Hematopoietic multipotent progenitor cell treated with erythropoietin and hydrocortisone succinate and interleukin-3 and kit ligand, for 6 days (in vitro differentiated cells): ENCODE results near the gene NGEF.

ENCODE experiments used
- DNase-seq: peaks from one replicate; pipeline ENCODE4 v3.0.0-alpha.2; 2015

The NGEF gene

DNA sequence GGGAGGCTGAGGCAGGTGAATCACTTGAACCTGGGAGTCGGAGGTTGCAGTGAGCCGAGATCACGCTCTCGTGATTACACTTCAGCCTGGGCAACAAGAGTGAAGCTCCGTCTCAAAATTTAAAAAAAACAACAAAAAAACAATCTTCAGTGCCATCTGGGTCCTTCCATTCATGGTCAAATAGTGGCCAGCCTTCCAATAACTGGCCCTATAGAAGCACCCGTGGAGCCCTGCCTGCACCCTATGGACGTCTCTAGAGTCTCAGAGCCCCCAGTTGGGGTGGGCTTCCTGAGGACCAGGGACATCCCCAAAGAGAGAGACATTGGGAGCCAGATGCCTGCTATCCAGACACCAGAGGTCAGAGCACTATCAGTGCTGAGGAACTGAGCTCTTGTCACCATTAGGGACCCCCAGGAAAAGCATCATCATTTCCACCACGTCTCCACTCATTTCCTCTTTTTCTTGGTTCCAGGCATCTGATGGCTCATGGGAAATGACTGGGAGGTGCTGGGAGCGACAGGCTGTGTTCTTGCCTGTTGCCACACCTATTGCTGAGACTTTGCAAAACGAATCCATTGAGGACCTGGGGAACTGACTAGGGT, 28.8 kb upstream of the NGEF start:
- no peak for DNase-seq

DNA sequence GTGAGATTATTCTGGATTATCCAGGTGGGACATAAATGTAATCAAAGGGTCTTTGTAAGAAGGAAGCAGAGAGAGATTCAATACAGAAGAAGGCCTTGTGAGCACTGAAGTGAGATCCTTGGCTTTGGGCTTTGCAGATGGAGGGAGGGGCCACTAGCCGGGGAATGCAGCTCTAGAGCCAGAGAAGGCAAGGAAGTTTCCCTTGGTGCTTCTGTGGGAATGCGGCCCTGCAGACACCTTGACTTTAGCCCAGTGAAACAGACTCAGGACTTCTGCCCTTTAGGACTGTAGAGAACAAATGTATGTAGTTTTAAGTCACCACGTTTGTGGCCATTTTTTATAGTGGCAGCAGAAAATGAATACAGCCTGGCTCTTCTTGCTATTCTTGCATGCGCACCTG, 27.5 kb upstream of the NGEF start:
- no peak for DNase-seq

- no peak for DNase-seq
Measured at GRCh38 chr2:233039846-233040530, 26.9 kb upstream of the NGEF start.

DNA sequence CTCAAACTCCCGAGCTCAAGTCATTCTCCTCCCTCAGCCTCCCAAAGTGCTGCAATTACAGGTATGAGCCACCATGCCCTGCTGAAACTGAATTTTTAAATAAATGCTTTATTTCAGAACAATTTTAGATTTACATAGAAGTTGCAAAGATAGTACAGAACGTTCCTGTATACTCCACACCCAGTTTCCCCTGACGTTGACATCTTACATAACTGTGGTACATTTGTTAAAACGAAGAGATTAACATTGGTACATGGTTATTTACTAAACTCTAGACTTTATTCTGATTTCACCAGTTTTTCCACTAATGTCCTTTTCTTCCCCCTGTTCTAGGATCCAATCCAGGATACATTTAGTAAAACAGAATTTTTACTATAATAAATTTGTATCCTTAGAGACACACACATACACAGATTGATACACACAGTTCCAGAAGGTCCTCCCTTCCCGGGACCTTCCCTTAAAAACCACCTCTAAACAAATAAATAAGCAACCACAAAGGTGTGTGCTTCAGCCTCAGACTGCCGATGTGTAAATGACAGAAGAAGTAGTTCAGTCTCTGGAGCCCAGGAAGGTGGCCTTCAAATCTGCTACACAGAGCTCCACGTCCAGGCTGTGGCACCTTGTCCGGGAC, 26.3 kb upstream of the NGEF start:
- DNase-seq, result no peak

DNA sequence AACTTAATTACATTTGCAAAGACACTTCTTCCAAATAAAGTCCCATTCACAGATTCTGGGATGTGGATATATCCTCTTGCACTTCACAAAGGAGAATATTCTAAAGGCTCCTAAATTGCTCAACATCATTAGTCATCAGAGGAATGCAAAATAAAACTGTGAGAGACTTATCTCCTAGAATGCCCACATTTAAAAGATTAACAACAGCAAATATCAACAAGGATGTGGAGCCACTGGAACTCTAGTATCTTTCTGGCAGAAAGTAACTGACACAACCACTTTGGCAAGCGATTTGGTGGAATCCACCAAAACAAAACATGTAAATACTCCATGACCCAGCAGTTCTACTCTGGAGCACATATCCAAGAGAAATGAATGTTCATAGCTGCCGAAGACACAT, 24.0 kb upstream of the NGEF start:
- DNase-seq, result no peak

DNA sequence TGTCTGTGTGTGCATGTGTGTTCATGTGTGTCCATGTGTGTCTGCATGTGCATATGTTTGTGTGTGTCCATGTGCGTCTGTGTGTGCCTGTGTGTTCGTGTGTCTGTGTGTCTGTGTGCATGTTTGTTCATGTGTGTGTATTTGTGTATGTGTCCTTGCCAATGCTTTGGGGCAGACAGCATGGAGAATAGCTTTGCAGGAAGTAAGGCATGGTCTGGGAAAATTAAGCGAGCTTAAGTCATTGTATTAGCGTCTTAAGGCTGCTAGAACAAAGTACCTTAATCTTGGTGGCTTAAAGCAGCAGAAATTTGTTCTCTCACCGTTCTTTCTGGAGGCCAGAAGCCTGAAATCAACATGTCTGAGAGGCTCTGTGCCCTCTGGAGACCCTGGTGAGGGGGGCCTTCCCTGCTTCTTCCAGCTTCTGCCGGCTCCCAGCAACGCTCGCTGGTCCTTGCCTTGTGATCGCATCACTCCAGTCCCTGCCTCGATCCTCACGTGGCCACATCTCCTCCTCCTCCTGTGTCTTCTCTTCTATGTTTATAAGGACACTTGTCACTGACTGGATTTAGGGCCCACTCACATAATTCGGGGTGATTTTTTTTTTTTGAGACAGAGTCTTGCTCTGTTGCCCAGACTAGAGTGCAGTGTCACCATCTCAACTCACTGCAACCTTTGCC, 23.2 kb upstream of the NGEF start:
- DNase-seq, result no peak

GRCh38 chr2:233035426-233036161, 22.5 kb upstream of the NGEF start:
- no peak for DNase-seq

DNA sequence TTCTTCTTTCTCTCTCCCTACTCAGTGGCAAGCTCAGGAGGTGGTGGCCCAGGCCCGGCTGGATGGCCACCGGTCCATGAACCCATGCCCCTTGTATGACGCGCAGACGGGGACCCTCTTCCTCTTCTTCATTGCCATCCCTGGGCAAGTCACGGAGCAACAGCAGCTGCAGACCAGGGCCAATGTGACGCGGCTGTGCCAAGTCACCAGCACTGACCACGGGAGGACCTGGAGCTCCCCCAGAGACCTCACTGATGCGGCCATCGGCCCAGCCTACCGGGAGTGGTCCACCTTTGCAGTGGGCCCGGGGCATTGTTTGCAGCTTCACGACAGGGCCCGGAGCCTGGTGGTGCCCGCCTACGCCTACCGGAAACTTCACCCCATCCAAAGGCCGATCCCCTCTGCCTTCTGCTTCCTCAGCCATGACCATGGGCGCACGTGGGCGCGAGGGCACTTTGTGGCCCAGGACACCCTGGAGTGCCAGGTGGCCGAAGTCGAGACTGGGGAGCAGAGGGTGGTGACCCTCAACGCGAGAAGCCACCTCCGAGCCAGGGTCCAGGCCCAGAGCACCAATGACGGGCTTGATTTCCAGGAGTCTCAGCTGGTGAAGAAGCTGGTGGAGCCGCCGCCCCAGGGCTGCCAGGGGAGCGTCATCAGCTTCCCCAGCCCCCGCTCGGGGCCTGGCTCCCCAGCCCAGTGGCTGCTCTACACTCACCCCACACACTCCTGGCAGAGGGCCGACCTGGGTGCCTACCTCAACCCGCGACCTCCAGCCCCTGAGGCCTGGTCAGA, 21.2 kb upstream of the NGEF start:
- no peak for DNase-seq

DNA sequence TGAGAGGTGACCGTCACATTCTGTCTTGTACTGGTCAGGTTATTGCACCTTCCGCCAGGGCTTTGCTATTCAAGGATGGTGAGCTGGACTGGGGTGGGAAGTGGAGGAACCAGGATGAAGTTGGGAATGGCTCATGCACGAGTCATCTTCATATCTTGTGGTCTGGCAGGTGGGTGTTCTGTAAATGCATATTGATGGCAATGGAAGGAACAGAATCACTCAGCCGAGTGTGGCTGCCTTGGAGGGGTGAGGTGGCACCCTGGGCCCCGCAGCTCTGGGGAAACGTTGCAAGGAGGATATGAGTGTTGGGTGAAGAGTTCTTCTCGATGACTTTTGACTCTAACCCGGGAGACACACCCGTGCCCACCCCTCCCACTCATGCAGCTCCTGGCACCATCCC, 20.6 kb upstream of the NGEF start:
- DNase-seq, result no peak

GRCh38 chr2:233032551-233033320, 19.7 kb upstream of the NGEF start, which contains the start of gene NEU2:
Gene NEU2, plus strand, starts transcription at chr2:233032672. Its CDS starts 0 bp downstream, at chr2:233032672.
- no peak for DNase-seq

DNA sequence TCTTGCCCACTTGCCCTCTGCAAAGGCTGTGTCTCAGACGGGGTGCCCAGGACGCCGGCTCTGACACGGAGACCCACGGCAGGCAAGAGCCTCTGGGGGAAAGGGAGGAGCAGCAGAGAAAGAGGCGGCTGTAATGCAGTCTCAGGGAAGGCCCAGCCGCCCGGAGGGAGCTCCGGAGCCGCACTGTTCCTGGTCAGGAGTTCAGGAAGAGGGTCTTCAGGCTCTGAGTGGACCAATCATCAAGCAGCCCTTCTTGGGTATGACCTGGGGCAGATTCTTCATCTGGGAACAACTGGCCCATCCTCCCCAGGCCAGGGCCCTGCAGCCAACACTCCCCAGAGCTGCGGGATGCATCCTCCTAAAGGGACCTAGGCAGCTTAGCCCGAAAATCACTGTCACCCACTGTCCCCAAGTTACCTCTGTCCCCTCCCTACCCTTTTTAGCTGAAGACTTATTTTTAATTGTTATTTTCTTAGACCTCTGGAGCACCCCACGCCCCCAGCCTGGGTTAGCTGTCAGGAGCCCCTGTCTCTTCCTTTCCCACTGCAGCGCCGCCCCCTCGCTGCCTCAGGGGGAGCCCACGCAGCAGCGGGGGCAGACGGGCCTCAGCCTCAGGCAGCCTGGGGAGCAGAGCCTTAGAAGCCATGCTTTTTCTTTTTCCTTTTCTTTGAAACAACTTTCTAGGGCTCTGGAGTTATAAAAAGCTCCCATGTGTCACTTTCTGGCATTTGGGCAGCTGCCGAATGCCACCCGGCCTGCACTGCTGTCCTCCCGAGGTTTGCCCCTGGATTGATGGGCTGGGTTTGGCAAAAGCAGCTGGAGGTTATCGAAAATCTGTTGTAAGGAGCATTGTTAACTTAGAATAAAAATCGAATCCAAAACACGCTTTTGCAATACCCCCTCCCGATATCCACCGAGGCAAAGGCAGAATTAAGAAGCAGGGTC, 18.8 kb upstream of the NGEF start:
- DNase-seq, result no peak

GRCh38 chr2:233029321-233029720, 16.3 kb upstream of the NGEF start:
- no peak for DNase-seq

GRCh38 chr2:233026198-233026813, 13.2 kb upstream of the NGEF start:
- no peak for DNase-seq

DNA sequence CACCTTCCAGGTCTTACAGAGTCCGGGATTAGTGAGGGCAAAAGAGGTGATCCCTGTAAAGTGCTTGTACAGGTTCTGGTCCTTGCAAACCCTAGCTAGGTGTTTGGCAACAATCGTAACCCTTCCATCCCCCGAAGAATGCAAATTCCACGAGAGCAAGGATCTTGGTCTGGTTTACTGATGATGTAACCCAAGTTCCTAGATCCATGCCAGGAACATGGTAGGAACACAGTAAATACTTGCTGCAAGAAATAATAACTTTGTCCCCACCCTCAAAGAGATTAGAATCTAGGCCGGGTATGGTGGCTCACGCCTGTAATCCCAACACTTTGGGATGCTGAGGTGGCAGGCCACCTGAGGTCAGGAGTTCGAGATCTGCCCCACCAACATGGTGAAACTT, 12.7 kb upstream of the NGEF start:
- no peak for DNase-seq

DNA sequence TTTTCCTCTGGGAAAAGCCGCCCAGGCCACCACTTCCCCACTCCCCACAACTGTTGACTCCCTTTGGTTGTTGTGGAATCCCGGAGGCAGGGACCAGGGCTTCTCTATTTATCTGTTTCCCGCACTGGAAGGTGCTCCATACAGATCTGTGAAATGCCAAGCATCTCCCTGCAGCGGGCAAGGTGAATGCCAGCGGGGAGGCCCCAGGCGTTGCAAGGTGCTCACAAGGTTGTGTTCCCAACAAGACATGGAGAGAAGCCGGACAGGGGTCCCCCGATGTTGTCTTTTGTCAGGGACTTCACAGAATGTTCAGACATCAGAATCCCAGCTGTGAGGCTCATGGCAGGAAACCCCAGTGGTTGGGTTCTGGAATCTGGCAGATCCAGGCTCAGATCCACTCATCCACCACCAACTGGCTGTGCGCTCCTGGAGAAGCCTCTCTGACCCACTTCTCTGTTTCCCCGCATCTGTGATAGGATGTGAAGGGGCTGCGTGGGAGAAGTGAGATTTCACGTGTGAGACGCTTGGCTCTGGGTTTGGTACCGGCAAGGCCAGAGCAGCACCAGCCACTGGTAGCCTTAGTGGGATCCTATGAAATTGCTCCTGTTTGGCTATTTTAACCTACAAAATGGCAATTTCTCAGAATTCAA, 10.8 kb upstream of the NGEF start:
- DNase-seq, result no peak

DNA sequence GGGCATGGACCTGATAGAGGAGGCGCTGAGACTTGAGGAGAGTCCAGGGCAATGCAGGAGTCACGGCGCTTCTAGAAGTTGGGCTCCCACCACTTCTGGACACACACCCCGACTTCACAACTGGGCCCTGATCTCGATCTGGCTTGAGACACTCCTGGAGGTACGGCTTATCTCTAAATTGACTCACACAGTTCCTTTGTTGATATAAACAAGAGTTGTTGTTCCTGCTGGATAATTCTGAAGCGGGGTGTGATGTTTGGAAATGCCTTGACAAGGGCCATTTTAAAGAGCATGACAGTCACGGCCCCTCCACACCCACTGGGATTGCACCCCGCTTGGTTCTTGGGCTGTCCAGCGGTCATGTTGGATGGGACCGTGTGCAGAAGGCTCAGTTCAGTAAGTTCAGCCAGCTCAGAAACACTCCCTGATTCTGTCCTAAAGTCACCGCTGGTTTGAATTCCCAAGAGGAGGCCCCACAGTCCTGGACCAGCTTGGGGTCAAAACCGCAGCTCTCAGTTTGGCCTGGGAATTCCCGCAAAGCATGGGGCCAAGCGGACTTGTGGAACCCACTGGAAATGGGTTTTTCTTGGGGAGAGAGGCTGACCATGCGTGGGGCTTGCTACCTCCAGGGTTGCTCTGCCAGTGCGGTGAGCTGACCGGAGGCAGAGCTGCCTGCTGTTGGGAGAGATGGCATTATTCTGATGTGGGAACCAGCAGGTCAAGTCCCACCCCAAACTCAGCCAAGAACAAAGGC, 10.1 kb upstream of the NGEF start:
- no peak for DNase-seq

DNA sequence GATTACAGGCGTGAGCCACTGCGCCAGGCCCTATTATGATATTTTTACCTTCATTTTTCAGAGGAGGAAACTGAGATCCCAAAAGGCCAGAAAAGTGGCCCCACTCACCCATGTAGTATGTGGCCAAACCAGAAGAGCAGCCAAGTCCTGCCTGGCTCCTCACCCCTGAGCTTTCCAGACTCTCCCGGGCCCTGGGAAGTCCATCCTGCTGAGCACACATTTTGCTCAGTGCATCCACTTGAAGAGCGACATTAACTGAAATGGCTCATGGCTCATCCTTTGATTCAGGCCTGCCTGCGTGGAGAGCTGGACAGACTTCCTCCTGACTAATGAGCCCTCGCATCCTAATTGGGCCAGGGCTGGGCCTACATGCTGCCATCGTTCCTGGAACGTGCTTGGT, 9.5 kb upstream of the NGEF start:
- DNase-seq, result no peak

DNA sequence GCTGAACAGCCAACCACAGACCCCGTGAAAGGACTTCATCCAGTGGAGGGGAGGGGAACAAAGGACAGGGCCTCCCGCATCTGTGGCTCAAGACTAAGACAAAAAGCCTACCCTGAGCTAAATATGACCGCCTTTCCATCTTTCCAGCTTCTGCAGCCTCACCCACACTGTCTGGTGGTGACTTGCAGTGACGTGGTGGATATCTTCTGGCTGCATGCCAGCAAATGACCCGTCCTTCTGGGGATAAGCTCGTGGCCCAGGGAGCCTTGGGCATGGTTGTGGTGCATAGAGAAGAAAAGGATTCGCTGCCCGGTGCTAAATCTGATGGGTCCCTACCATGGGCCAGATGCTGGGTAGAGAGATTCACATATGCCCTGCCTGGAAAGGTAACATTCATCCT, 8.7 kb upstream of the NGEF start:
- no peak for DNase-seq

- no peak for DNase-seq
Measured at GRCh38 chr2:233020454-233020853, 7.4 kb upstream of the NGEF start.
